ENCODE results near the gene DISC1. TPM values are rescaled to one million over a fixed set of nuclear protein-coding genes. Genes with fewer than 3 reads are reported as not detected.

DISC1 gene
- total and polyA plus RNA-seq, 11 donors, result 0.76 to 12.8 (median 4.3) TPM

DNA sequence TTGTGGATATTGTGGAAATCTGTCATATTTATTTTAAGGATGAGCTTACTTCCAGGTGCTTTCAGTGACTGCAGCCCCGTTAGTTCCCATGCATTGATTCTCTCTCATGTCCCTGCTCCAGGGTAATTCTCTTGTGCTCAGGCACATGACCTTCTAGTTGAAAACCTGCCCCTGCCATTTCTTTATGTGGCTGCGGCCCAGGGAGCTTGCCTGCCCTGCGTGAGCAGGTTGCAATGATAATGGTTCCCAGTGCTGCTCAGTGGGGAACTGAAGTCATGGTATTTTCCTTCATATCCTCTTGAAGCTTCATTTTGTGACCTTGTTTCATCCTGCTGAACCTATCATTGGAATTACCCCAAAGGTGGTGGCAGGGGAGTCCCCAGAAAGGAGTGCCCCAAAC lies 229.8 kb downstream of the DISC1 start:
- intact Hi-C loops (cut with DNase I), result loop anchor here in 2 of 10 donors (10.0 kb wide), 2 partner anchors 102 to 698 kb away; no protein-coding TSS in a partner anchor
- 74 to 99% (median 89%) methylated on average over 3 of the region's 3 CpGs for WGBS, 4 donors
- DNase-seq (no peak), ATAC-seq (no peak)
- Histone ChIP-seq H3K4me1 (peaks cover 0 to 25% (median 15%) of the 10 kb centered on the region in 12 donors), H3K36me3 (no peaks in the 10 kb centered on the region), H3K27me3 (no peaks in the 10 kb centered on the region), H3K4me3 (no peak overlapping the region), H3K27ac (no peak overlapping the region), H3K9me3 (no peaks in the 10 kb centered on the region)
- no peak for TF ChIP-seq POLR2A (IDR thresholded peaks at IDR 0.05)

DNA sequence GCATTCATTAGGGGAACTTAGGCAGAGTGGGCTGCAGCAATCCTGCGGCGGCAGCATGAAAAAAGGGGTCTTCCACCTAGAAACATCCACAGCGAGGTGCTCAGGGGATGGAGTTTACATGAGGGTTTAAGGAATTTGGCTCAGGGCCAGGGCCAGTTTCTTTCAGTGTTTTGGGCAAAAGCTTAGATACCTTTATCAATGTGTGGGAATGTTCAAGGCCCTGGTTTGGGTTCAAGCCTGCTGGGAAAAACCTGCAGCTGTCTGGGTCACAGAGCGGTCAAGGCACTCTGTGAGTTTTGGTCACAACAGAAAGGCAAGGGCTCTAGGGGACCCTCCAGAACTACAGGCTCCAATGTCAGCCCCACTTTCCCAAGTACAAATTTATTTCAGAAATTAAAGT lies 230.3 kb downstream of the DISC1 start:
- ATAC-seq (no peak), DNase-seq (no peak)
- WGBS, 4 donors, result 95 to 99% (median 98%) methylated on average over 4 of the region's 4 CpGs
- Histone ChIP-seq H3K4me1 (peaks cover 0 to 30% (median 18%) of the 10 kb centered on the region in 12 donors), H3K36me3 (no peaks in the 10 kb centered on the region), H3K4me3 (no peak overlapping the region), H3K9me3 (no peaks in the 10 kb centered on the region), H3K27me3 (no peaks in the 10 kb centered on the region), H3K27ac (no peak overlapping the region)
- intact Hi-C loops (cut with DNase I), result loop anchor here in 2 of 10 donors (10.0 kb wide), 2 partner anchors 102 to 698 kb away; no protein-coding TSS in a partner anchor
- TF ChIP-seq POLR2A (IDR thresholded peaks at IDR 0.05), result no peak
- TF ChIP-seq, protein P1, sequence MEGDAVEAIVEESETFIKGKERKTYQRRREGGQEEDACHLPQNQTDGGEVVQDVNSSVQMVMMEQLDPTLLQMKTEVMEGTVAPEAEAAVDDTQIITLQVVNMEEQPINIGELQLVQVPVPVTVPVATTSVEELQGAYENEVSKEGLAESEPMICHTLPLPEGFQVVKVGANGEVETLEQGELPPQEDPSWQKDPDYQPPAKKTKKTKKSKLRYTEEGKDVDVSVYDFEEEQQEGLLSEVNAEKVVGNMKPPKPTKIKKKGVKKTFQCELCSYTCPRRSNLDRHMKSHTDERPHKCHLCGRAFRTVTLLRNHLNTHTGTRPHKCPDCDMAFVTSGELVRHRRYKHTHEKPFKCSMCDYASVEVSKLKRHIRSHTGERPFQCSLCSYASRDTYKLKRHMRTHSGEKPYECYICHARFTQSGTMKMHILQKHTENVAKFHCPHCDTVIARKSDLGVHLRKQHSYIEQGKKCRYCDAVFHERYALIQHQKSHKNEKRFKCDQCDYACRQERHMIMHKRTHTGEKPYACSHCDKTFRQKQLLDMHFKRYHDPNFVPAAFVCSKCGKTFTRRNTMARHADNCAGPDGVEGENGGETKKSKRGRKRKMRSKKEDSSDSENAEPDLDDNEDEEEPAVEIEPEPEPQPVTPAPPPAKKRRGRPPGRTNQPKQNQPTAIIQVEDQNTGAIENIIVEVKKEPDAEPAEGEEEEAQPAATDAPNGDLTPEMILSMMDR (IDR thresholded peaks at IDR 0.05), result no peak

DNA sequence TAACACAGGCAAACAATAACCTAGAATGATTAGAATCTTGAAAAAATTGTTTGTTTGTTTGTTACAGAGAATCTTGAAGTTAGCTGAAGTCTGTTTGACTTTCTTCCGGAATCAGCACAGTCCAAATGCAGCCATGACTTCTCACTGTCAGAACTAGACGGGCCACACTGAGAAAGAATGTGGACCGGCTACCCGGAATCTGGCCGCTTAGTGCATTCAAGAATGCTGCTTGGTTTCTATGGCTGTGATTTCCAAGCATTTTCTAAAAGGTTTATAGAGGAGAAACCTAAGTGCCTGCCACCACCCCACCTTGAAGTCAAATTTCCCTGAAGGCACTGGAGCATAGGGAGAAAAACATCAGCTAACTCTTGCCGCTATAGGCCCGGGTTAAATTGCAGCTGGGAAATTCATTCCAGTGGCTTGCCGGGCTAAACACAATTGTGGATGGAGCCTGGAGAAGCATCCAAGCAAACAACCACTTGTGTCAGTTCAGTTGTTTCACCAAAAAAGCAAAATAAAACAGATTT lies 231.1 kb downstream of the DISC1 start:
- Histone ChIP-seq H3K36me3 (no peaks in the 10 kb centered on the region), H3K27me3 (no peaks in the 10 kb centered on the region), H3K4me1 (peaks cover 4 to 37% (median 26%) of the 10 kb centered on the region in 12 donors), H3K27ac (no peak overlapping the region), H3K9me3 (no peaks in the 10 kb centered on the region), H3K4me3 (no peak overlapping the region)
- TF ChIP-seq, protein P1 (IDR thresholded peaks at IDR 0.05), result no peak
- no peak for TF ChIP-seq POLR2A (IDR thresholded peaks at IDR 0.05)
- no peak for DNase-seq
- no peak for ATAC-seq
- intact Hi-C loops (cut with DNase I), result loop anchor here in 2 of 10 donors (10.0 kb wide), 2 partner anchors 103 to 697 kb away; no protein-coding TSS in a partner anchor
- 90 to 98% (median 97%) methylated on average over 8 of the region's 8 CpGs for WGBS, 4 donors

DNA sequence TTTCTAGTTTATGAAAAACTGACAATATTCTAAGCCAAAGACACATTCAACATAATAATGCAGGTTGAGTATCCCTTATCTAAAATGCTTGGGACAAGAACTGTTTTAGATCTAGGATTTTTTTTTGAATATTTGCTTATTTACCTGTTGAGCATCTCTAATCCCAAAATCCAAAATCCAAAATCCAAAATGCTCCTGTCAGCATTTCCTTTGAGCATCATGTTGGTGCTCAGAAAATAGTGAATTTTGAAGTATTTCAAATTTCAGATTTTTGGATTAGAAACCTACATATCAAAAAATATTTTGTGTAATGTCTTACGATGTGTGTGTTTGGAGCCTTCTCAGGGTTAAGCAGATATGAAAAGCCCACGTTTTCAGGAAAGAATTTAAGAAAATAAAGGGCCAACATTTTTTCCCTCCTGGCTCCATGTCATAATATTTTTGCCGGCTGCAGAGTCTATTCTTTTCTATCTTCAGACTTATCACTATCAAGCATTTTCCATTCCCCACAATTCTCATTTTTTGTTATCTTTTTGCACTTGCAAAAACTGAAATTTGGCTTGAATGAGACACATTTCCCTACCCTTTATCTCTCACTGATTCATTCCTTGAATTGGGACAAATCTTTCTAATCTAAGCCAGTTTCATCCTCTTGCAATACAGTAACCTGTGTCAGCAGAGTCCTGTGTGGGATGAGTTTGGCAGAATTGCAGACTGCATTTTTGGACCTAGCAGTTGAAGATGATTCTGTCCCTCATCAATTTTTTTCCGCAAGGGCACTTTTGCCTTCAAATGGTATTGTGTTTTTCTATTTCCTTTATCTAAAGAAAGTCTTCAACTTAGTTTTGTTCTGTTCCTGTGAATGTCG lies 233.9 kb downstream of the DISC1 start:
- 60 to 68% (median 64%) methylated on average over 5 of the region's 5 CpGs for WGBS, 4 donors
- TF ChIP-seq, protein P1 (IDR thresholded peaks at IDR 0.05), result no peak
- TF ChIP-seq POLR2A (IDR thresholded peaks at IDR 0.05), result no peak
- Histone ChIP-seq H3K4me1 (peaks cover 5 to 32% (median 22%) of the 10 kb centered on the region in 12 donors), H3K9me3 (no peaks in the 10 kb centered on the region), H3K36me3 (no peaks in the 10 kb centered on the region), H3K27me3 (no peaks in the 10 kb centered on the region), H3K4me3 (no peak overlapping the region), H3K27ac (peak overlapping the region in 2 of 12 donors; percentile 68 to 84)
- intact Hi-C loops (cut with DNase I), result loop anchor here in 9 of 10 donors (10.0 kb wide), 9 partner anchors 74 to 1384 kb away; no protein-coding TSS in a partner anchor
- DNase-seq, result no peak
- ATAC-seq, result no peak
